GM21786 (cell line): ENCODE data around the gene C21orf58.

Experiments
- ATAC-seq: cut with Tn5 transposase; IDR thresholded peaks from one replicate; pipeline ENCODE4 v1.9.1; 2021; ENCODE audit not compliant: unreplicated experiment

C21orf58 gene

GRCh38 chr21:46354046-46354445 lies 30.4 kb upstream of the C21orf58 start:
- no peak for ATAC-seq

GRCh38 chr21:46352913-46353312 lies 29.2 kb upstream of the C21orf58 start:
- ATAC-seq, result no peak

- ATAC-seq, result no peak
These were observed 28.5 kb upstream of the C21orf58 start for GRCh38 chr21:46352164-46352515.

- no peak for ATAC-seq
These were observed 27.9 kb upstream of the C21orf58 start for GRCh38 chr21:46351476-46352163.

- no peak for ATAC-seq
These were observed 27.3 kb upstream of the C21orf58 start for GRCh38 chr21:46350981-46351380.

- no peak for ATAC-seq
These were observed 26.9 kb upstream of the C21orf58 start for GRCh38 chr21:46350571-46350970.

GRCh38 chr21:46349134-46349760 lies 25.6 kb upstream of the C21orf58 start:
- ATAC-seq, result no peak

- no peak for ATAC-seq
These were observed 24.2 kb upstream of the C21orf58 start for GRCh38 chr21:46347791-46348381.

GRCh38 chr21:46347203-46347550 lies 23.5 kb upstream of the C21orf58 start:
- no peak for ATAC-seq

GRCh38 chr21:46346296-46347202 lies 22.9 kb upstream of the C21orf58 start:
- ATAC-seq, result no peak

GRCh38 chr21:46345861-46346260 lies 22.2 kb upstream of the C21orf58 start:
- ATAC-seq, result no peak

GRCh38 chr21:46344219-46344915 lies 20.7 kb upstream of the C21orf58 start:
- ATAC-seq, result no peak

GRCh38 chr21:46340998-46341397 lies 17.3 kb upstream of the C21orf58 start:
- no peak for ATAC-seq

- no peak for ATAC-seq
These were observed 12.9 kb upstream of the C21orf58 start for GRCh38 chr21:46336603-46337002.

GRCh38 chr21:46334351-46335140 lies 10.9 kb upstream of the C21orf58 start:
- ATAC-seq, result no peak

GRCh38 chr21:46329796-46330195 lies 6.1 kb upstream of the C21orf58 start:
- no peak for ATAC-seq

GRCh38 chr21:46328151-46328550 lies 4.5 kb upstream of the C21orf58 start:
- no peak for ATAC-seq

- ATAC-seq, result no peak
These were observed 4.0 kb upstream of the C21orf58 start for GRCh38 chr21:46327711-46328110.

- no peak for ATAC-seq
These were observed 2.5 kb upstream of the C21orf58 start for GRCh38 chr21:46326110-46326703.
